Breast epithelium (tissue), 3 donors: ENCODE measurements around the gene CCDC85A.

Experiments used
- CTCF ChIP-seq, 3 donors: fragments of 450-650 bp; IDR thresholded peaks; one replicate each; pipeline ENCODE4 v1.5.1; 2016 to 2017; ENCODE audit warnings: antibody characterized with exemption in 3 of 3, mild to moderate bottlenecking in 3 of 3, moderate library complexity in 3 of 3
- POLR2A ChIP-seq: fragments of 450-650 bp; IDR thresholded peaks from one replicate; pipeline ENCODE4 v1.6.1; 2016; ENCODE audit warnings: antibody characterized with exemption, mild to moderate bottlenecking, moderate library complexity

DNA sequence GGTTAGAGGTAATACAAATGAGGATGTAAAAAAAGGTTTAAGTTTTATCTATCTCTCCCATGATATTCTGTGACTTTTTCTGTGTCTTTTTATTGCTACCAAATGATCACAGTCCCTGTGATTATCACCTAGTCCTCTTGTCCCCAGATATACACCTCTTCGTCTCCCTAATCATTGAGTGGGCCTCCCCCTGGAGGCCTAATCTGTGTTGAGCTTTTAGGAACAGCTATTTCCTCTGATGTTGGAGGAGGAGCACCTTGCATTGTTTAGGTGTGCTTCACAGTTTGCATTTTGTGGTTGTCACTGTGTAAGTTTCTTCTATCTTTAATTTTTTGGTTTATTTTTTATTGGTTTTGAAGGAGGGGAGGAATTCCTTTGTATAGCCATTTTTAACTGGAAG lies 33.3 kb downstream of the CCDC85A start:
- TF ChIP-seq CTCF (IDR thresholded peaks at IDR 0.05) (no peak), POLR2A (no peak)
